WTC11 (cell line): ENCODE measurements around the gene SLC7A7.

Source experiments
- AFF4 ChIP-seq: sonication (generic); formaldehyde crosslinking; IDR thresholded peaks from 2 replicates; pipeline ENCODE4 v1.8.1; 2023; ENCODE audit warnings: mild to moderate bottlenecking, missing genetic modification reagents, borderline replicate concordance
- CTCF ChIP-seq: fragments of 200-600 bp; IDR thresholded peaks from 2 replicates; pipeline ENCODE4 v1.8.0; 2022; ENCODE audit warnings: antibody characterized with exemption
- ERG ChIP-seq: fragments of 250-450 bp; sonication (Bioruptor Pico); IDR thresholded peaks from 2 replicates; pipeline ENCODE4 v1.8.0; 2021; ENCODE audit warnings: mild to moderate bottlenecking
- HMGXB4 ChIP-seq: sonication (generic); formaldehyde crosslinking; IDR thresholded peaks from 2 replicates; pipeline ENCODE4 v1.8.1; 2023; ENCODE audit warnings: mild to moderate bottlenecking, moderate library complexity, missing genetic modification reagents
- MAX ChIP-seq: sonication (generic); formaldehyde crosslinking; IDR thresholded peaks from 2 replicates; pipeline ENCODE4 v1.8.0; 2022; ENCODE audit warnings: mild to moderate bottlenecking, missing genetic modification reagents
- STAT6 ChIP-seq: sonication (generic); formaldehyde crosslinking; conservative IDR thresholded peaks from 2 replicates; pipeline ENCODE4 v1.8.1; 2023; ENCODE audit warnings: mild to moderate bottlenecking, low read depth, missing genetic modification reagents, moderate library complexity

- TF ChIP-seq CTCF (no peak), ERG (CRISPR knock-in tag) (no peak), HMGXB4 (CRISPR knock-in tag) (no peak), MAX (CRISPR knock-in tag) (no peak), STAT6 (CRISPR knock-in tag) (no peak), AFF4 (CRISPR knock-in tag) (no peak)
Measured at GRCh38 chr14:22723815-22724214, 91.4 kb downstream of the SLC7A7 start.
